ENCODE measurements around the gene CPLX3.

Gene CPLX3

DNA sequence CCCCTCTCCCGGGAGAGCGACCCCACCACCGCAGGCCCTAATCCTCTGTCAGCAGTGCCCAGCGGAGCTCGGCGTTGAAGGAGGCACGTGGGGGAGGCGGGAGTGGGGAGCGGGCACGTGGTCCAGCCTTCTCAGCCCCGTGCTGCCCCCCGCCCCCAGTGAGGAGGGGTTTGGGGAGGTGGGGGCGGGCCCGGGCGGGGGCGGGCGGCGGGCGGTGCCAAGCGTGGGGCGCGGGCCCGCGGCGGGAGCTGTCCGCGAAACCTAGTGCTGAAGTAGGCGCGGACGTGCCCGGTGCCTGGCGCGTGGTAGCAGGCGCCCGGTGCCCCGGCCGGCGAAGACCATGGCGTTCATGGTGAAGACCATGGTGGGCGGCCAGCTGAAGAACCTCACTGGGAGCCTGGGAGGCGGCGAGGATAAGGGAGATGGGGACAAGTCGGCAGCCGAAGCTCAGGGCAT, at the start of gene CPLX3:
CPLX3 (plus strand) TSS at position 264 of the 456 bp plus-strand sequence; CDS start at position 341, 77 bp downstream.
- DNase-seq (ENCODE audit: low read depth), result no peak
- TF ChIP-seq, protein P1, sequence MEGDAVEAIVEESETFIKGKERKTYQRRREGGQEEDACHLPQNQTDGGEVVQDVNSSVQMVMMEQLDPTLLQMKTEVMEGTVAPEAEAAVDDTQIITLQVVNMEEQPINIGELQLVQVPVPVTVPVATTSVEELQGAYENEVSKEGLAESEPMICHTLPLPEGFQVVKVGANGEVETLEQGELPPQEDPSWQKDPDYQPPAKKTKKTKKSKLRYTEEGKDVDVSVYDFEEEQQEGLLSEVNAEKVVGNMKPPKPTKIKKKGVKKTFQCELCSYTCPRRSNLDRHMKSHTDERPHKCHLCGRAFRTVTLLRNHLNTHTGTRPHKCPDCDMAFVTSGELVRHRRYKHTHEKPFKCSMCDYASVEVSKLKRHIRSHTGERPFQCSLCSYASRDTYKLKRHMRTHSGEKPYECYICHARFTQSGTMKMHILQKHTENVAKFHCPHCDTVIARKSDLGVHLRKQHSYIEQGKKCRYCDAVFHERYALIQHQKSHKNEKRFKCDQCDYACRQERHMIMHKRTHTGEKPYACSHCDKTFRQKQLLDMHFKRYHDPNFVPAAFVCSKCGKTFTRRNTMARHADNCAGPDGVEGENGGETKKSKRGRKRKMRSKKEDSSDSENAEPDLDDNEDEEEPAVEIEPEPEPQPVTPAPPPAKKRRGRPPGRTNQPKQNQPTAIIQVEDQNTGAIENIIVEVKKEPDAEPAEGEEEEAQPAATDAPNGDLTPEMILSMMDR (IDR thresholded peaks at IDR 0.05; ENCODE audit: control insufficient read depth, insufficient read depth, low read depth, low read length, missing control alignments), result no peak
- no peak within 1 kb of the TSS for H3K4me3 ChIP-seq (ENCODE audit: control insufficient read depth, low read depth, low read length)

- TF ChIP-seq, protein P1 (IDR thresholded peaks at IDR 0.05; ENCODE audit: control insufficient read depth, insufficient read depth, low read depth, low read length, missing control alignments), result no peak
- H3K4me3 ChIP-seq (ENCODE audit: control insufficient read depth, low read depth, low read length), result no peak overlapping the region
- DNase-seq (ENCODE audit: low read depth), result no peak
Observed at GRCh38 chr15:74776821-74777768, 49.3 kb upstream of the CPLX3 start.

GRCh38 chr15:74777769-74778598, 48.4 kb upstream of the CPLX3 start:
- H3K4me3 ChIP-seq (ENCODE audit: control insufficient read depth, low read depth, low read length), result no peak overlapping the region
- DNase-seq (ENCODE audit: low read depth), result no peak
- TF ChIP-seq, protein P1 (IDR thresholded peaks at IDR 0.05; ENCODE audit: control insufficient read depth, insufficient read depth, low read depth, low read length, missing control alignments), result no peak

DNA sequence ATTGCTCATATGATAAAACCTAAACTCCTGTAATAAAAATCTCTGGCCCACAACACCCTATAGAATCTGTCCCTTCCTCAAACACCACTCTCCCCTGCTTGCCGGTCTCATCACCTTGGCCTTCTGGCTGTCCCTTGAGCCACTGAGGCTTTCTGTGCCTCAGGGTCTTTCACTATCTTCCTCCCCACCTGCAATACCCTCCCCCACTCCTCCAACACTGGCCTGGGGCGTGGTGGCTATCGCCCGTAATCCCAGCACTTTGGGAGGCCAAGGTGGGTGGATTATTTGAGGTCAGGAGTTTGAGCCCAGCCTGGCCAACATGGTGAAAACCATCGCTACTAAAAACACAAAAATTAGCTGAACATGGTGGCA, 47.8 kb upstream of the CPLX3 start:
- no peak overlapping the region for H3K4me3 ChIP-seq (ENCODE audit: control insufficient read depth, low read depth, low read length)
- TF ChIP-seq, protein P1 (IDR thresholded peaks at IDR 0.05; ENCODE audit: control insufficient read depth, insufficient read depth, low read depth, low read length, missing control alignments), result no peak
- no peak for DNase-seq (ENCODE audit: low read depth)

DNA sequence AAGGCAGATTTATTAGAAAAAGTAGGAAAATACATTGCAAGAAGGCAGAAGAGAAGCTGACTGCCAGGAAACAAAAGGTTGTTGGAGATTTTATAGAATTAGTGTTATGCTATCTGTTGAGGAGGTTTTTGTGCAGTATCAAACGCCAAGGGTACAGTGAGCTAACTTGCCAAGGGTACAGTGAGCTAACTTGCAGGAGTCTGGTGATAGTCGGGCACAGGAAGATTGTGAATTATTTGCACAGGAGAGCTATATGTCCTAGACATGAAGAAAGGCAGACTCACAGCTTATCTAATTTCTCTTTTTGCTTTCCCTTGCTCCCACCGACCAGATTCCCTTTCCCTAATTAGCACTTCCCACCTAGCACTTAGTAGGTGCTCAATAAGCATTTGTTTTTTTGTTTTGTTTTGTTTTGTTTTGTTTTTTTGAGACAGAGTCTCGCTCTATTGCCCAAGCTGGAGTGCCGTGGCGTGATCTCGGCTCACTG, 47.2 kb upstream of the CPLX3 start:
- no peak for DNase-seq (ENCODE audit: low read depth)
- no peak overlapping the region for H3K4me3 ChIP-seq (ENCODE audit: control insufficient read depth, low read depth, low read length)

More for the DNA sequence above, 47.2 kb upstream of the CPLX3 start:
- TF ChIP-seq, protein P1 (IDR thresholded peaks at IDR 0.05; ENCODE audit: control insufficient read depth, insufficient read depth, low read depth, low read length, missing control alignments), result no peak

All from AG09309 (cell line).